ENCODE measurements around the gene ADAMTS17.

The ADAMTS17 gene

DNA sequence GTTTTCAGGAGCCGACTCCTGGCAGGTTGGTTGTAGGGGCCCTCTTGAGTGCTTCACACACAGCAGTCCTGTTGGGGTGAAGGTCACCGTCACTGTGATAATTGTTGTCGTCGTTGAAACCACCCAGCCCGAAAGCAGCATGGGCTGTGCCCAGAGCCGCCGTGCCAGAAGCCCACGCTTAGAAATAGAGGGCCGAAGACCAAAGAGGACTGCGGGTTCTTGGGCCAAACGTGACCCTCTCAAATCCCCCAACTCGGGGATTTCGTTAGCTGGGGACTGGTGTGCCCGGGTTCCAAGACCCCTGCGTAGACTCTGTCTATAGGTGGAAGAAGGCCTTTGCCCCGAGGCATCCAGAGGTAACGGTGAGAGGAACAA, 7.5 kb upstream of the ADAMTS17 start:
- no peak overlapping the region for H2AK5ac ChIP-seq (ENCODE audit: low read length)
- H3K79me2 ChIP-seq (ENCODE audit: control insufficient read depth, insufficient read depth, low read length, poor library complexity), result peaks cover 2% of the 10 kb centered on the region
- H2BK5ac ChIP-seq (ENCODE audit: low read depth, low read length, poor library complexity), result no peak overlapping the region
- H3K4ac ChIP-seq (ENCODE audit: low read depth, low read length), result no peak overlapping the region
- H2AFZ ChIP-seq (ENCODE audit: insufficient read depth, low read length, poor library complexity), result peak overlapping the region; percentile 85
- H4K91ac ChIP-seq (ENCODE audit: low read depth, low read length), result no peak overlapping the region
- H3K23ac ChIP-seq (ENCODE audit: low read length), result no peak overlapping the region
- peak overlapping the region; percentile 92 for H3K4me2 ChIP-seq (ENCODE audit: low read length)
- H3K14ac ChIP-seq (ENCODE audit: low read length), result no peak overlapping the region
- no peak for DNase-seq
- WGBS (ENCODE audit: extremely low coverage, insufficient coverage, insufficient read length), result no CpG with 5 or more reads among the region's 17 CpGs
- H3K18ac ChIP-seq (ENCODE audit: low read length), result no peak overlapping the region
- no peak overlapping the region for H3K4me3 ChIP-seq (ENCODE audit: low read depth, low read length)
- H3K79me1 ChIP-seq (ENCODE audit: low read length), result peaks cover 5% of the 10 kb centered on the region
- no peak overlapping the region for H4K12ac ChIP-seq (ENCODE audit: low read depth, low read length)
- H3K9ac ChIP-seq (ENCODE audit: low read length), result no peak overlapping the region
- peak overlapping the region; percentile 90 for H4K8ac ChIP-seq (ENCODE audit: low read depth, low read length)
- peaks cover 4% of the 10 kb centered on the region for H3K9me3 ChIP-seq (ENCODE audit: insufficient read depth, low read depth, low read length)
- no peaks in the 10 kb centered on the region for H3K36me3 ChIP-seq (ENCODE audit: control insufficient read depth in 1 of 2, insufficient read depth in 2 of 2, low read length in 2 of 2)
- no peak overlapping the region for H3K27ac ChIP-seq (ENCODE audit: low read depth, low read length)
- H3K4me1 ChIP-seq (ENCODE audit: control insufficient read depth in 1 of 2, insufficient read depth in 2 of 2, low read length in 2 of 2), result peaks cover 7 to 16% of the 10 kb centered on the region in 2 experiments
- peak overlapping the region; percentile 28 for H2BK12ac ChIP-seq (ENCODE audit: low read length)
- peak overlapping the region; percentile 5 for H2BK120ac ChIP-seq (ENCODE audit: insufficient read depth, low read length, poor library complexity)
- H3K27me3 ChIP-seq (ENCODE audit: insufficient read depth, low read length), result no peaks in the 10 kb centered on the region

DNA sequence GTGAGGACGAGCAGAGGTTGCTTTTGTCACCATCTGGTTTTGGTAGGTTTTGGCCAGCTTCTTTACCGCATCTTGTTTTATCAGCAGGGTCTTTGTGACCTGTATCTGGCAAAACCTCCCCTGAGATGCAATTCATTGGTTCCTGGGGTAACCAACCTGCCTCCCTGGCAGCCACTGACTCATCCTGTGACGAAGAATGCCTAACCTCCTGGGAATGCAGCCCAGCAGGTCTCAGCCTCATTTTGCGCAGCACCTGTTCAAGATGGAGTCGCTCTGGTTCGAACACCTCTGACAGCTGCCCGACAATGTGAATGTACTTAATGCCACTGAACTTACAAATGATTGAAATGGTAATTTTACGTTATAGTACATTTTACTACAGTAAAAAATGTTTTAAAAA, 6.8 kb upstream of the ADAMTS17 start:
- no peak overlapping the region for H2BK5ac ChIP-seq (ENCODE audit: low read depth, low read length, poor library complexity)
- no peak overlapping the region for H4K12ac ChIP-seq (ENCODE audit: low read depth, low read length)
- H3K9me3 ChIP-seq (ENCODE audit: insufficient read depth, low read depth, low read length), result peaks cover 4% of the 10 kb centered on the region
- H2AFZ ChIP-seq (ENCODE audit: insufficient read depth, low read length, poor library complexity), result no peak overlapping the region
- H2AK5ac ChIP-seq (ENCODE audit: low read length), result no peak overlapping the region
- no peaks in the 10 kb centered on the region for H3K36me3 ChIP-seq (ENCODE audit: control insufficient read depth in 1 of 2, insufficient read depth in 2 of 2, low read length in 2 of 2)
- H3K27ac ChIP-seq (ENCODE audit: low read depth, low read length), result no peak overlapping the region
- H3K4me2 ChIP-seq (ENCODE audit: low read length), result no peak overlapping the region
- H3K18ac ChIP-seq (ENCODE audit: low read length), result no peak overlapping the region
- no peak overlapping the region for H3K4ac ChIP-seq (ENCODE audit: low read depth, low read length)
- no peak overlapping the region for H2BK12ac ChIP-seq (ENCODE audit: low read length)
- H3K79me1 ChIP-seq (ENCODE audit: low read length), result peaks cover 5% of the 10 kb centered on the region
- peaks cover 2% of the 10 kb centered on the region for H3K79me2 ChIP-seq (ENCODE audit: control insufficient read depth, insufficient read depth, low read length, poor library complexity)
- no CpG with 5 or more reads among the region's 8 CpGs for WGBS (ENCODE audit: extremely low coverage, insufficient coverage, insufficient read length)
- no peak overlapping the region for H3K14ac ChIP-seq (ENCODE audit: low read length)
- no peak overlapping the region for H3K4me3 ChIP-seq (ENCODE audit: low read depth, low read length)
- DNase-seq, result peak in 1 of 2 donors; percentile 23
- H2BK120ac ChIP-seq (ENCODE audit: insufficient read depth, low read length, poor library complexity), result no peak overlapping the region
- no peak overlapping the region for H4K91ac ChIP-seq (ENCODE audit: low read depth, low read length)
- no peaks in the 10 kb centered on the region for H3K27me3 ChIP-seq (ENCODE audit: insufficient read depth, low read length)
- H4K8ac ChIP-seq (ENCODE audit: low read depth, low read length), result no peak overlapping the region
- no peak overlapping the region for H3K23ac ChIP-seq (ENCODE audit: low read length)
- H3K9ac ChIP-seq (ENCODE audit: low read length), result no peak overlapping the region
- peaks cover 7 to 16% of the 10 kb centered on the region in 2 experiments for H3K4me1 ChIP-seq (ENCODE audit: control insufficient read depth in 1 of 2, insufficient read depth in 2 of 2, low read length in 2 of 2)

DNA sequence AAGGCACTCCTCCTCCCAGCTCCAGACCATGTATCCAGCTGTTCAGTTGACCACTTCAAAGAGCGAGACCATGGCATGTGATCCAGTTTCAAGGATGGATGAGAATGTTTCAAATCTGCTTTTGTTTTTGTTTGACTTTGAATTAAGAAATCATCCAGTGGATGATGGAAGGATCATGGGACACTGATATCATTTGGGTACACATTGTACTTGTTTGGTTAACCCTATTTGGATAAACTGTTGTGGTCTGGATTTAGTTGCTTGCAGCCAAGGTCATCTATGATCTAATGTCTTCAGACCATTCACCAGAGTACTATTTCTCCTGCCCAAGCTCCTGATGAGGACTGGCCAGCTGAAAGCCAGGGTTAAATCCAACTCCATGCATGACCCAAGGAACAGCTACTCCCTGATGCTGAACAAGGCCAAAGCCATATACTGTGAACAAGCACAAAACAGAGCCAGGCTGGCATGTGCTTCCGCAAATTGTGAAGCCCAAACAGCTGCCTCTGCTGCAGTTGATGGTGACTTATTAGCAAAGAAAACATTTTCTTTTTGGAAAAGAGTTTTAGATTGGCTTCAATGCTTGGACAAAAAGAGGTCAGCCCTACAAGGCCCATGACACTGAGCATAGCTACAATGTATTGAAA, 5.2 kb upstream of the ADAMTS17 start:
- Histone ChIP-seq H3K79me1 (ENCODE audit: low read length) (peaks cover 5% of the 10 kb centered on the region), H3K23ac (ENCODE audit: low read length) (no peak overlapping the region), H3K14ac (ENCODE audit: low read length) (no peak overlapping the region), H3K27me3 (ENCODE audit: insufficient read depth, low read length) (no peaks in the 10 kb centered on the region), H4K8ac (ENCODE audit: low read depth, low read length) (no peak overlapping the region), H3K9me3 (ENCODE audit: insufficient read depth, low read depth, low read length) (peaks cover 4% of the 10 kb centered on the region), H3K4ac (ENCODE audit: low read depth, low read length) (no peak overlapping the region), H2AFZ (ENCODE audit: insufficient read depth, low read length, poor library complexity) (no peak overlapping the region), H2AK5ac (ENCODE audit: low read length) (no peak overlapping the region), H3K9ac (ENCODE audit: low read length) (no peak overlapping the region), H2BK120ac (ENCODE audit: insufficient read depth, low read length, poor library complexity) (no peak overlapping the region), H3K79me2 (ENCODE audit: control insufficient read depth, insufficient read depth, low read length, poor library complexity) (peaks cover 2% of the 10 kb centered on the region), H2BK12ac (ENCODE audit: low read length) (no peak overlapping the region), H3K36me3 (ENCODE audit: control insufficient read depth in 1 of 2, insufficient read depth in 2 of 2, low read length in 2 of 2) (no peaks in the 10 kb centered on the region), H3K4me1 (ENCODE audit: control insufficient read depth in 1 of 2, insufficient read depth in 2 of 2, low read length in 2 of 2) (peaks cover 8 to 16% of the 10 kb centered on the region in 2 experiments), H3K18ac (ENCODE audit: low read length) (no peak overlapping the region), H3K4me2 (ENCODE audit: low read length) (no peak overlapping the region), H3K27ac (ENCODE audit: low read depth, low read length) (no peak overlapping the region), H4K91ac (ENCODE audit: low read depth, low read length) (no peak overlapping the region), H3K4me3 (ENCODE audit: low read depth, low read length) (no peak overlapping the region), H2BK5ac (ENCODE audit: low read depth, low read length, poor library complexity) (no peak overlapping the region), H4K12ac (ENCODE audit: low read depth, low read length) (no peak overlapping the region)
- whole genome bisulfite sequencing (ENCODE audit: extremely low coverage, insufficient coverage, insufficient read length), result no CpG with 5 or more reads among the region's 2 CpGs
- no peak for DNase-seq

DNA sequence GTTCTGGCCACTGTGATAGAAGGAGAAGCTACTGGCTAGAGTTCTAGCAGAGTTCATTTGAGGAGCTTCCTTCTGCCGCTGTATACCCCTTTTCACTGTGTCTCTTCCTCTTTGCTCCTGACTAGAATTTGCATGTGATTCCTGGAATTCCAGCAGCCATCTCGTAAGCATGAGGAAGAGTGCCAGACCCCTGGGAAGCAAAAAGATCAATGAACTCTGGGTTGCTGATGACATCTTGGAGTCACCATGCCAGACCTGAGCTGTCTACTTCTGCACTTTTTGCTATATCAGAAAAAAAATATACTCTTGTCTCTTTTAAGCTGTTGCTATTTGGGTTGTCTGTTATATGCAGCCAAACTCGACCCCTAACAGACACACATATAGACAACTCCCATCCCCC, 3.7 kb upstream of the ADAMTS17 start:
- DNase-seq, result no peak

More for the DNA sequence above, 3.7 kb upstream of the ADAMTS17 start:
- Histone ChIP-seq H2BK5ac (ENCODE audit: low read depth, low read length, poor library complexity) (no peak overlapping the region), H3K36me3 (ENCODE audit: control insufficient read depth in 1 of 2, insufficient read depth in 2 of 2, low read length in 2 of 2) (no peaks in the 10 kb centered on the region), H3K9me3 (ENCODE audit: insufficient read depth, low read depth, low read length) (peaks cover 4% of the 10 kb centered on the region), H3K18ac (ENCODE audit: low read length) (no peak overlapping the region), H2AFZ (ENCODE audit: insufficient read depth, low read length, poor library complexity) (no peak overlapping the region), H3K23ac (ENCODE audit: low read length) (no peak overlapping the region), H3K27me3 (ENCODE audit: insufficient read depth, low read length) (peaks cover 11% of the 10 kb centered on the region), H3K9ac (ENCODE audit: low read length) (no peak overlapping the region), H3K27ac (ENCODE audit: low read depth, low read length) (no peak overlapping the region), H2AK5ac (ENCODE audit: low read length) (no peak overlapping the region), H3K4me2 (ENCODE audit: low read length) (no peak overlapping the region), H3K4me3 (ENCODE audit: low read depth, low read length) (no peak overlapping the region), H4K12ac (ENCODE audit: low read depth, low read length) (no peak overlapping the region), H4K91ac (ENCODE audit: low read depth, low read length) (no peak overlapping the region), H4K8ac (ENCODE audit: low read depth, low read length) (no peak overlapping the region), H2BK12ac (ENCODE audit: low read length) (no peak overlapping the region), H2BK120ac (ENCODE audit: insufficient read depth, low read length, poor library complexity) (no peak overlapping the region), H3K4ac (ENCODE audit: low read depth, low read length) (no peak overlapping the region), H3K4me1 (ENCODE audit: control insufficient read depth in 1 of 2, insufficient read depth in 2 of 2, low read length in 2 of 2) (peaks cover 8 to 23% of the 10 kb centered on the region in 2 experiments), H3K14ac (ENCODE audit: low read length) (no peak overlapping the region), H3K79me1 (ENCODE audit: low read length) (peaks cover 5% of the 10 kb centered on the region), H3K79me2 (ENCODE audit: control insufficient read depth, insufficient read depth, low read length, poor library complexity) (peaks cover 2% of the 10 kb centered on the region)
- WGBS (ENCODE audit: extremely low coverage, insufficient coverage, insufficient read length), result no CpG with 5 or more reads among the region's 3 CpGs
